WTC11 (cell line): ENCODE measurements around the gene DUSP15.

Experiments
- CBFB ChIP-seq: sonication (generic); formaldehyde crosslinking; IDR thresholded peaks from 2 replicates; pipeline ENCODE4 v1.8.1; 2022; ENCODE audit warnings: mild to moderate bottlenecking, low read depth, missing genetic modification reagents
- CREB1 ChIP-seq: sonication (generic); formaldehyde crosslinking; IDR thresholded peaks from 2 replicates; pipeline ENCODE4 v1.8.0; 2023; ENCODE audit warnings: mild to moderate bottlenecking, missing genetic modification reagents
- CTCF ChIP-seq: fragments of 200-600 bp; IDR thresholded peaks from 2 replicates; pipeline ENCODE4 v1.8.0; 2022; ENCODE audit warnings: antibody characterized with exemption
- MAX ChIP-seq: sonication (generic); formaldehyde crosslinking; IDR thresholded peaks from 2 replicates; pipeline ENCODE4 v1.8.0; 2022; ENCODE audit warnings: mild to moderate bottlenecking, missing genetic modification reagents
- MLX ChIP-seq: sonication (generic); formaldehyde crosslinking; IDR thresholded peaks from 2 replicates; pipeline ENCODE4 v1.8.1; 2023; ENCODE audit warnings: mild to moderate bottlenecking, missing genetic modification reagents, moderate library complexity
- ZNF317 ChIP-seq: sonication (generic); formaldehyde crosslinking; IDR thresholded peaks from 2 replicates; pipeline ENCODE4 v1.8.1; 2023; ENCODE audit warnings: low read depth, mild to moderate bottlenecking, moderate library complexity, missing genetic modification reagents, borderline replicate concordance

GRCh38 chr20:31840906-31841816 lies 29.2 kb downstream of the DUSP15 start:
- no peak for TF ChIP-seq CBFB
- no peak for TF ChIP-seq MLX (CRISPR knock-in tag)
- no peak for TF ChIP-seq ZNF317 (CRISPR knock-in tag)
- TF ChIP-seq CTCF, result no peak
- no peak for TF ChIP-seq MAX
- no peak for TF ChIP-seq CREB1 (CRISPR knock-in tag)
